Uterus (tissue), 2 donors: ENCODE data around the gene NRXN2.

ENCODE experiments used
- CTCF ChIP-seq, 4 experiments: fragments of 200-600 bp in 2 of 4; fragments of 450-650 bp in 2 of 4; sonication (generic) in 2 of 4; IDR thresholded peaks; one replicate each; pipeline ENCODE4 v1.5.1; 2016 to 2019; ENCODE audit warnings: antibody characterized with exemption in 4 of 4, mild to moderate bottlenecking in 2 of 4, moderate library complexity in 1 of 4
- POLR2A ChIP-seq, 2 donors: fragments of 450-650 bp; IDR thresholded peaks; one replicate each; pipeline ENCODE4 v1.6.1; 2016; ENCODE audit warnings: antibody characterized with exemption in 2 of 2, mild to moderate bottlenecking in 1 of 2, moderate library complexity in 1 of 2

GRCh38 chr11:64647019-64647779, 75.8 kb downstream of the NRXN2 start:
- TF ChIP-seq CTCF (IDR thresholded peaks at IDR 0.05) = no peak
- no peak for TF ChIP-seq POLR2A (IDR thresholded peaks at IDR 0.05)
